ENCODE data around the gene ATP8B1. TPM values are rescaled to one million over a fixed set of nuclear protein-coding genes. Genes with fewer than 3 reads are reported as not detected.
"Not testable (repeated sequence)": the region's sequence is repeated elsewhere in the genome, so short reads cannot be mapped to it uniquely, and the experiment has no call there.

ATP8B1 gene
- total RNA-seq, 4 donors from 2014 or later = 97.3 to 115 (median 103) TPM

GRCh38 chr18:57727952-57728807 is 74.9 kb downstream of the ATP8B1 start:
- DNase-seq = no peak
- H3K27ac ChIP-seq = no peak overlapping the region
- H3K4me1 ChIP-seq = no peaks in the 10 kb centered on the region
- peaks cover 0 to 23% (median 0%) of the 10 kb centered on the region in 3 donors for H3K36me3 ChIP-seq
- H3K4me3 ChIP-seq = no peak overlapping the region
- no peaks in the 10 kb centered on the region for H3K27me3 ChIP-seq
- H3K9me3 ChIP-seq = peaks cover 0 to 5% (median 0%) of the 10 kb centered on the region in 4 donors
- TF ChIP-seq, protein P1, sequence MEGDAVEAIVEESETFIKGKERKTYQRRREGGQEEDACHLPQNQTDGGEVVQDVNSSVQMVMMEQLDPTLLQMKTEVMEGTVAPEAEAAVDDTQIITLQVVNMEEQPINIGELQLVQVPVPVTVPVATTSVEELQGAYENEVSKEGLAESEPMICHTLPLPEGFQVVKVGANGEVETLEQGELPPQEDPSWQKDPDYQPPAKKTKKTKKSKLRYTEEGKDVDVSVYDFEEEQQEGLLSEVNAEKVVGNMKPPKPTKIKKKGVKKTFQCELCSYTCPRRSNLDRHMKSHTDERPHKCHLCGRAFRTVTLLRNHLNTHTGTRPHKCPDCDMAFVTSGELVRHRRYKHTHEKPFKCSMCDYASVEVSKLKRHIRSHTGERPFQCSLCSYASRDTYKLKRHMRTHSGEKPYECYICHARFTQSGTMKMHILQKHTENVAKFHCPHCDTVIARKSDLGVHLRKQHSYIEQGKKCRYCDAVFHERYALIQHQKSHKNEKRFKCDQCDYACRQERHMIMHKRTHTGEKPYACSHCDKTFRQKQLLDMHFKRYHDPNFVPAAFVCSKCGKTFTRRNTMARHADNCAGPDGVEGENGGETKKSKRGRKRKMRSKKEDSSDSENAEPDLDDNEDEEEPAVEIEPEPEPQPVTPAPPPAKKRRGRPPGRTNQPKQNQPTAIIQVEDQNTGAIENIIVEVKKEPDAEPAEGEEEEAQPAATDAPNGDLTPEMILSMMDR (IDR thresholded peaks at IDR 0.05) = no peak
- TF ChIP-seq POLR2A (IDR thresholded peaks at IDR 0.05) = no peak

DNA sequence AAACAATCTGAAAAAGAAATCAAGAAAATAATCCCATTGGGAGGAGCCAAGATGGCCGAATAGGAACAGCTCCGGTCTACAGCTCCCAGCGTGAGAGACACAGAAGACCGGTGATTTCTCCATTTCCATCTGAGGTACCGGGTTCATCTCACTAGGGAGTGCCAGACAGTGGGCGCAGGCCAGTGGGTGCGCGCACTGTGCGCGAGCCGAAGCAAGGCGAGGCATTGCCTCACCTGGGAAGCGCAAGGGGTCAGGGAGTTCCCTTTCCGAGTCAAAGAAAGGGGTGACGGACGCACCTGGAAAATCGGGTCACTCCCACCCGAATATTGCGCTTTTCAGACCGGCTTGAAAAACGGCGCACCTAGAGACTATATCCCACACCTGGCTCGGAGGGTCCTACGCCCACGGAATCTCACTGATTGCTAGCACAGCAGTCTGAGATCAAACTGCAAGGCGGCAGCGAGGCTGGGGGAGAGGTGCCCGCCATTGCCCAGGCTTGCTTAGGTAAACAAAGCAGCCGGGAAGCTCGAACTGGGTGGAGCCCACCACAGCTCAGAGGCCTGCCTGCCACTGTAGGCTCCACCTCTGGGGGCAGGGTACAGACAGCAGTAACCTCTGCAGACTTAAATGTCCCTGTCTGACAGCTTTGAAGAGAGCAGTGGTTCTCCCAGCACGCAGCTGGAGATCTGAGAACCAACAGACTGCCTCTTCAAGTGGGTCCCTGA is 83.7 kb downstream of the ATP8B1 start:
- not testable (repeated sequence) for H3K4me1 ChIP-seq, H3K4me3 ChIP-seq, DNase-seq, H3K36me3 ChIP-seq, H3K27me3 ChIP-seq, H3K9me3 ChIP-seq, H3K27ac ChIP-seq

- Histone ChIP-seq H3K4me1 (peaks cover 0 to 9% (median 0%) of the 10 kb centered on the region in 4 donors), H3K36me3 (no peaks in the 10 kb centered on the region), H3K4me3 (no peak overlapping the region), H3K9me3 (no peaks in the 10 kb centered on the region), H3K27ac (no peak overlapping the region), H3K27me3 (no peaks in the 10 kb centered on the region)
- no peak for DNase-seq
- TF ChIP-seq POLR2A (IDR thresholded peaks at IDR 0.05) = no peak
- TF ChIP-seq, protein P1 (IDR thresholded peaks at IDR 0.05) = no peak
Measured at GRCh38 chr18:57716549-57716948, 86.6 kb downstream of the ATP8B1 start.

- H3K36me3 ChIP-seq = no peaks in the 10 kb centered on the region
- no peaks in the 10 kb centered on the region for H3K9me3 ChIP-seq
- H3K27me3 ChIP-seq = no peaks in the 10 kb centered on the region
- no peak for DNase-seq
- no peak overlapping the region for H3K27ac ChIP-seq
- peaks cover 0 to 9% (median 0%) of the 10 kb centered on the region in 4 donors for H3K4me1 ChIP-seq
- TF ChIP-seq, protein P1 (IDR thresholded peaks at IDR 0.05) = no peak
- no peak for TF ChIP-seq POLR2A (IDR thresholded peaks at IDR 0.05)
- no peak overlapping the region for H3K4me3 ChIP-seq
Measured at GRCh38 chr18:57715671-57716070, 87.4 kb downstream of the ATP8B1 start.

GRCh38 chr18:57715073-57715472 is 88.0 kb downstream of the ATP8B1 start:
- no peaks in the 10 kb centered on the region for H3K9me3 ChIP-seq
- H3K27me3 ChIP-seq = no peaks in the 10 kb centered on the region
- H3K4me3 ChIP-seq = no peak overlapping the region
- H3K36me3 ChIP-seq = no peaks in the 10 kb centered on the region
- H3K27ac ChIP-seq = no peak overlapping the region
- DNase-seq = no peak
- H3K4me1 ChIP-seq = peaks cover 0 to 9% (median 0%) of the 10 kb centered on the region in 4 donors
- TF ChIP-seq, protein P1 (IDR thresholded peaks at IDR 0.05) = no peak
- no peak for TF ChIP-seq POLR2A (IDR thresholded peaks at IDR 0.05)

DNA sequence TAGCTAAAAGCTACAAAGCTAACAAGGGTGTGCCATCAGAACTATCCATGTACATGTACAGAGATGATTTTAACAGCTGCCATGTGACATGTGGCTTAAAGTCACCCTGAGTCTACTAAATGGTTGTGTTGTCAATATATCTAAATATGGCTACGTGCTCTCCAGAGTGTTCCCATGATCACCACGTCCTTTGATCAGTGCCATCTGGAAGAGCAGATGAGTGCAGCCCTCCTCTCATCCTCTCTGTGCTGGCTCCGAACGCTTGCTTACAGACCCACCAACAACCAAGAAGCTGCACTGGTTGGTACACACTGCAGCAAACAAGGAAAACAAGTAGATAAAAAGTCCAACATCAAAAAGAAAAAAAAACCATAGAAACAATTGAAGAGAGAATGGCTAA is 92.9 kb downstream of the ATP8B1 start:
- Histone ChIP-seq H3K4me3 (no peak overlapping the region), H3K4me1 (peaks cover 0 to 9% (median 0%) of the 10 kb centered on the region in 4 donors), H3K9me3 (no peaks in the 10 kb centered on the region), H3K27me3 (no peaks in the 10 kb centered on the region), H3K27ac (no peak overlapping the region), H3K36me3 (no peaks in the 10 kb centered on the region)
- no peak for DNase-seq
- no peak for TF ChIP-seq POLR2A (IDR thresholded peaks at IDR 0.05)
- TF ChIP-seq, protein P1 (IDR thresholded peaks at IDR 0.05) = no peak
